ENCODE measurements around the gene BCAS1. TPM values are rescaled to one million over a fixed set of nuclear protein-coding genes. Genes with fewer than 3 reads are reported as not detected.

Gene BCAS1
- total RNA-seq, 1 experiment from 2014 or later = 0.17 TPM

DNA sequence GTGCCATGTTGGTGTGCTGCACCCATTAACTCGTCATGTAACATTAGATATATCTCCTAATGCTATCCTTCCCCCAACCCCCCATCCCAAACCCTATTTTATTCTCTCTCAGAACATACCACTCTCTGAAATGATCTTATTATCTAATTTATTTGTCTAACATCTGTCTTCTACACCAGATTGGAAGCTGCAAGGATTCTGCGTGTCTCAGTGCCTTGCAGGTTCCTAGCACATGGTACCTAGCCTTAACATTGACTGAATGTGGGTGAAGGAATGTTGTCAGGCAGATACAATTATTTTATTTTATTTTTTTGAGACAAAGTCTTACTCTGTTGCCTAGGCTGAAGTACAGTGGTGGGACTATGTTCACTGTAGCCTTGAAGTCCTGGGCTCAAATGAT is 124.9 kb downstream of the BCAS1 start:
- intact Hi-C loops (cut with micrococcal nuclease) = loop anchor here (10.0 kb wide), 1 partner anchor 721 kb away; no protein-coding TSS in a partner anchor
- TF ChIP-seq ELF1 (IDR thresholded peaks at IDR 0.05; ENCODE audit: borderline replicate concordance, low read depth) (no peak), SIN3A (IDR thresholded peaks at IDR 0.05; ENCODE audit: low read depth) (no peak), ZNF274 (IDR thresholded peaks at IDR 0.05; ENCODE audit: low read depth, low read length) (no peak), POLR2AphosphoS5 (IDR thresholded peaks at IDR 0.05; ENCODE audit: low read depth, low read length) (no peak), SP1 (IDR thresholded peaks at IDR 0.05; ENCODE audit: low read depth) (no peak), YY1 (IDR thresholded peaks at IDR 0.05; ENCODE audit: extremely low read depth, insufficient replicate concordance, low read depth, low read length) (no peak), JUND (IDR thresholded peaks at IDR 0.05) (no peak), ZFX (IDR thresholded peaks at IDR 0.05) (no peak), FOSL1 (IDR thresholded peaks at IDR 0.05; ENCODE audit: low read depth) (no peak)
- TF ChIP-seq, protein P1, sequence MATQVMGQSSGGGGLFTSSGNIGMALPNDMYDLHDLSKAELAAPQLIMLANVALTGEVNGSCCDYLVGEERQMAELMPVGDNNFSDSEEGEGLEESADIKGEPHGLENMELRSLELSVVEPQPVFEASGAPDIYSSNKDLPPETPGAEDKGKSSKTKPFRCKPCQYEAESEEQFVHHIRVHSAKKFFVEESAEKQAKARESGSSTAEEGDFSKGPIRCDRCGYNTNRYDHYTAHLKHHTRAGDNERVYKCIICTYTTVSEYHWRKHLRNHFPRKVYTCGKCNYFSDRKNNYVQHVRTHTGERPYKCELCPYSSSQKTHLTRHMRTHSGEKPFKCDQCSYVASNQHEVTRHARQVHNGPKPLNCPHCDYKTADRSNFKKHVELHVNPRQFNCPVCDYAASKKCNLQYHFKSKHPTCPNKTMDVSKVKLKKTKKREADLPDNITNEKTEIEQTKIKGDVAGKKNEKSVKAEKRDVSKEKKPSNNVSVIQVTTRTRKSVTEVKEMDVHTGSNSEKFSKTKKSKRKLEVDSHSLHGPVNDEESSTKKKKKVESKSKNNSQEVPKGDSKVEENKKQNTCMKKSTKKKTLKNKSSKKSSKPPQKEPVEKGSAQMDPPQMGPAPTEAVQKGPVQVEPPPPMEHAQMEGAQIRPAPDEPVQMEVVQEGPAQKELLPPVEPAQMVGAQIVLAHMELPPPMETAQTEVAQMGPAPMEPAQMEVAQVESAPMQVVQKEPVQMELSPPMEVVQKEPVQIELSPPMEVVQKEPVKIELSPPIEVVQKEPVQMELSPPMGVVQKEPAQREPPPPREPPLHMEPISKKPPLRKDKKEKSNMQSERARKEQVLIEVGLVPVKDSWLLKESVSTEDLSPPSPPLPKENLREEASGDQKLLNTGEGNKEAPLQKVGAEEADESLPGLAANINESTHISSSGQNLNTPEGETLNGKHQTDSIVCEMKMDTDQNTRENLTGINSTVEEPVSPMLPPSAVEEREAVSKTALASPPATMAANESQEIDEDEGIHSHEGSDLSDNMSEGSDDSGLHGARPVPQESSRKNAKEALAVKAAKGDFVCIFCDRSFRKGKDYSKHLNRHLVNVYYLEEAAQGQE (IDR thresholded peaks at IDR 0.05; ENCODE audit: low read depth) = no peak
- ChIA-PET CTCF (interaction anchor here (1.2 kb wide), 1 partner anchor 254 kb away, joined by 3 read pairs; no protein-coding TSS in a partner anchor), RAD21 (ENCODE audit: low non-redundant PET in 1 of 2, low total read pairs in 2 of 2, uncharacterized antibody in 2 of 2, unreplicated experiment in 2 of 2) (no interaction called here), POLR2A (no interaction called here)
- Histone ChIP-seq H4K20me1 (ENCODE audit: insufficient read depth) (no peaks in the 10 kb centered on the region), H3K9me2 (ENCODE audit: insufficient read depth) (no peaks in the 10 kb centered on the region), H3K79me2 (ENCODE audit: insufficient read depth, low read length) (no peaks in the 10 kb centered on the region), H3K27me3 (ENCODE audit: insufficient read depth, low read length) (no peaks in the 10 kb centered on the region), H3K27ac (ENCODE audit: low read depth, low read length) (no peak overlapping the region), H3K9me3 (ENCODE audit: control insufficient read depth in 1 of 2, insufficient read depth in 1 of 2, low read depth in 1 of 2, low read length in 2 of 2) (no peaks in the 10 kb centered on the region), H3K4me3 (replicated peaks in 1 of 2; ENCODE audit: low read depth in 1 of 2, low read length in 2 of 2) (no peak overlapping the region), H3K36me3 (ENCODE audit: control insufficient read depth in 1 of 2, insufficient read depth in 2 of 2, low read length in 2 of 2) (no peaks in the 10 kb centered on the region), H2AFZ (ENCODE audit: low read depth, low read length, poor library complexity, severe bottlenecking) (no peak overlapping the region), H3K9ac (ENCODE audit: low read length) (no peak overlapping the region), H3K4me1 (ENCODE audit: control insufficient read depth in 1 of 2, insufficient read depth in 2 of 2, low read length in 2 of 2) (peaks cover 6 to 26% of the 10 kb centered on the region in 2 experiments; a peak in 3 of 4 replicates), H3K4me2 (ENCODE audit: low read length) (no peak overlapping the region)
- DNase-seq (ENCODE audit: low read depth, low spot score) (no peak), ATAC-seq (no peak)
- BruUV-seq (replicated peaks) = no TSS peak
